ENCODE results near the gene PLXNA2.

DNA sequence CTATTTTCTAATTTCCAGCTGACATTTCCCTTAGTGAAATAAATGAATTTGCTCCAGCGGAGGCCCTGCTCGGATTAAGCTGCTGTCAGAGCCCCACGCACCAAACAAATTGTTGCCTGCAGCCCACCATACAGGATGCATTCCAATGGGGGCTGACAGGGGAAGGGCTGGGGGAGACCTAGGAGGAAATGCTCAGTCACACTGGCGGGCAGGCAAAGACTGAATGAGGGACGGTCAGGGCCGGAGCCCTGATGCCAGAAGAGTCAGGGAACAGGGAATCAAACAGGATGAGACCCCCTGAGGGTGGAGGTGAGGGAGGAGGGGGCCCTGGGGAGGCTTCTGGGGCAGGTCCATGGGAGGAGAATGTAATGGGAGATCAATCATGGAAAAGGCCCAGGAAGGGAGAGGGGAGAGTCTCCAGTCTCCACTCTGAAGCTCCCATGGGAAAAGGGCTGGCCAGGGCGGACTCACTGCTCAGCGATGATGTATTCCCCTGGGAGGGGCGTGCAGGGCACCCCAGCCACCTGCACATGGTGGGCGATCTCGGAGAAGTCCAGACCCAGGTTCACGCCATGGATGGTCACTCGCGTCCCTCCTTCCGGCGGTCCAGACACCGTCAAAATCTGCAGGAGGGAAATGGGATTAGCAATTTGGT is 183.8 kb downstream of the PLXNA2 start:
- TF ChIP-seq POLR2AphosphoS5 (IDR thresholded peaks at IDR 0.05; ENCODE audit: low read depth, low read length) (no peak), TAF1 (IDR thresholded peaks at IDR 0.05; ENCODE audit: borderline replicate concordance, insufficient read depth, low read length) (no peak), SIN3A (IDR thresholded peaks at IDR 0.05; ENCODE audit: borderline replicate concordance, insufficient read depth, low read length) (no peak)
